PC-9 (cell line): ENCODE data around the gene SETDB2.

Experiments used
- EZH2 ChIP-seq: fragments of 200-600 bp; sonication (generic); IDR thresholded peaks from 2 replicates; pipeline ENCODE4 v1.8.0; 2017; ENCODE audit warnings: antibody characterized with exemption, low read depth
- TF ChIP-seq, protein P1 (sequence below): fragments of 200-600 bp; sonication (generic); conservative IDR thresholded peaks from 2 replicates; pipeline ENCODE4 v1.6.1; 2017; ENCODE audit warnings: mixed run types, antibody characterized with exemption, mild to moderate bottlenecking, moderate library complexity

- TF ChIP-seq, protein P1, sequence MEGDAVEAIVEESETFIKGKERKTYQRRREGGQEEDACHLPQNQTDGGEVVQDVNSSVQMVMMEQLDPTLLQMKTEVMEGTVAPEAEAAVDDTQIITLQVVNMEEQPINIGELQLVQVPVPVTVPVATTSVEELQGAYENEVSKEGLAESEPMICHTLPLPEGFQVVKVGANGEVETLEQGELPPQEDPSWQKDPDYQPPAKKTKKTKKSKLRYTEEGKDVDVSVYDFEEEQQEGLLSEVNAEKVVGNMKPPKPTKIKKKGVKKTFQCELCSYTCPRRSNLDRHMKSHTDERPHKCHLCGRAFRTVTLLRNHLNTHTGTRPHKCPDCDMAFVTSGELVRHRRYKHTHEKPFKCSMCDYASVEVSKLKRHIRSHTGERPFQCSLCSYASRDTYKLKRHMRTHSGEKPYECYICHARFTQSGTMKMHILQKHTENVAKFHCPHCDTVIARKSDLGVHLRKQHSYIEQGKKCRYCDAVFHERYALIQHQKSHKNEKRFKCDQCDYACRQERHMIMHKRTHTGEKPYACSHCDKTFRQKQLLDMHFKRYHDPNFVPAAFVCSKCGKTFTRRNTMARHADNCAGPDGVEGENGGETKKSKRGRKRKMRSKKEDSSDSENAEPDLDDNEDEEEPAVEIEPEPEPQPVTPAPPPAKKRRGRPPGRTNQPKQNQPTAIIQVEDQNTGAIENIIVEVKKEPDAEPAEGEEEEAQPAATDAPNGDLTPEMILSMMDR = no peak
- TF ChIP-seq EZH2 = no peak
These were observed 2.4 kb downstream of the SETDB2 start for GRCh38 chr13:49446473-49446872.
